COLO829 (cell line): ENCODE results near the gene UBR3.
"Not testable (repeated sequence)": the region's sequence is repeated elsewhere in the genome, so short reads cannot be mapped to it uniquely, and the experiment has no call there.

Experiments used
- DNase-seq: peaks from one replicate; pipeline ENCODE4 v3.0.0; 2012; ENCODE audit warnings: low spot score

UBR3 gene

DNA sequence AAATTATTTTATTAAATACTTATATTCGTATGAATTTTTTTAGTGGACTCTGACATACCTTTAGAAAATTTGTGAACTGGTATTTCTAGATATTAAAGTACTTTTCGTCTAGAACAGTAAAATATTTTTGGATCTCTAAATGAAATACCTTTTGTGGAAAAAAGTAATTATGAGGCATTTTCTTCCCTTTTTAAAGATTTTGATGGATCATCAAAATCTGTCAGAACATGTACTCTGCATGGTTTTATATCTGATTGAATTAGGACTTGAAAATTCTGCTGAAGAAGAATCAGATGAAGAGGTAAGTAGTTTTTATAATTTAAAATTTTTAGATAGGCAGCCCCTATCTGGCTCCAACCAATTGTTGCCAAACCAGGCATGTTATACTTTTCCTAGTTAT lies 118.8 kb downstream of the UBR3 start:
- DNase-seq: no peak

- DNase-seq: no peak
Measured at GRCh38 chr2:169946546-169946945, 119.3 kb downstream of the UBR3 start.

GRCh38 chr2:169955940-169956339 lies 128.7 kb downstream of the UBR3 start:
- DNase-seq: no peak

- not testable (repeated sequence) for DNase-seq
Measured at GRCh38 chr2:169957219-169957618, 130.0 kb downstream of the UBR3 start.

- DNase-seq: no peak
Measured at GRCh38 chr2:169961911-169962310, 134.7 kb downstream of the UBR3 start.

GRCh38 chr2:169963786-169964185 lies 136.5 kb downstream of the UBR3 start:
- no peak for DNase-seq

- no peak for DNase-seq
Measured at GRCh38 chr2:169964740-169965139, 137.5 kb downstream of the UBR3 start.

GRCh38 chr2:169965495-169965894 lies 138.2 kb downstream of the UBR3 start:
- no peak for DNase-seq

DNA sequence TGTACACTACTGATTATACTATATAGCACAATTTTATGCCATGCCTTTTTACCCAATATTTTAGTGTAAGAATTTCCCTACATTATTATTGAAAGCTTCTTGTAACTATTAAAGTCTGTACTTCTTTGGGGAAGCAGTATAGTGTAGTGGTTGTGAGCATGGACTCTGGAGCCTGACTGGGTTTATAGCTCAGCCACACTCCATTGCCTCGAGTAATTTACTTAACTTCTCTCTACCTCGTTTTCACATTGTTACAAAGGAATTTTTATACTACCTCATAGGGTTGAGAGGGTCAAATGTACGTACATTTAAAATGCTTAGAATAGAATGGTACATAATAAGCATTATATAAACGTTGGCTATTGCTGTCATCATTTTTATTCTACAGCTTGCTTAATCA lies 139.2 kb downstream of the UBR3 start:
- no peak for DNase-seq

GRCh38 chr2:169968743-169969142 lies 141.5 kb downstream of the UBR3 start:
- no peak for DNase-seq

DNA sequence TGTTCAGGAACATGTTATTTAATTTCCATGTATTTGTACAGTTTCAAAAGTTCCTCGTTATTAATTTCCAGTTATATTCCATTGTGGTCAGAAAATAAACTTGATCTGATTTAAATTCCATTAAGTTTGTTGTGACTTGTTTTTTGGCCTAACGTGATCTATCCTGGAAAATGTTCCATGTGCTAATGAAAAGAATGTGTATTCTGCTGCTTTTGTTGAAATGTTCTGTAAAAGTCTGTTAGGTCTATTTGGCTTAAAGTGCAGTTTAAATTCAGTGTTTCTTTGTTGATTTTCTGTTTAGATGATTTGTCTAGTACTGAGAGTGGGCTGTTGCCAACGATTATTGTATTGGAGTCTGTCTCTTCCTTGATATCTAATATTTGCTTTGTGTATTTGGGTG lies 148.0 kb downstream of the UBR3 start:
- no peak for DNase-seq

GRCh38 chr2:169976335-169976851 lies 149.1 kb downstream of the UBR3 start:
- no peak for DNase-seq

DNA sequence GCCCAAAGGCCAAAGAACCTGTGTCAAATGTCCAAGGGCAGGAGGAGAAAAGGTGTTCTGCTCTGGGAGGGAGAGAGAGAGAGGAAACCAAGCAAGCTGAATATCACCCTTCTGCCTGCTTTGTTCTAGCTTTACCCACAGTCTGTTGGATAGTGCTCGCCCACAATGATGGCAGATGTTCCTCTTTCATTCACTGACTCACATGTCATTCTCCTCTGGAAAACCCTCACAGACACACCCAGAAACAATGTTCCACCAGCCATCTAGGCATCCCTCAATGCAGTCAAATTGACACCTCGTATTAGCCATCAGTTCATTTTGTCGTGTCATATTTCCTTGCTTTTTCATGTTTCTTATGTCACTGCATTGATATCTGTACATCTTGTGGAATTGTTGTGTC lies 150.3 kb downstream of the UBR3 start:
- DNase-seq: no peak

GRCh38 chr2:169978402-169979017 lies 151.3 kb downstream of the UBR3 start:
- DNase-seq: no peak

GRCh38 chr2:169979025-169979424 lies 151.8 kb downstream of the UBR3 start:
- no peak for DNase-seq

- no peak for DNase-seq
Measured at GRCh38 chr2:169980001-169980400, 152.7 kb downstream of the UBR3 start.

DNA sequence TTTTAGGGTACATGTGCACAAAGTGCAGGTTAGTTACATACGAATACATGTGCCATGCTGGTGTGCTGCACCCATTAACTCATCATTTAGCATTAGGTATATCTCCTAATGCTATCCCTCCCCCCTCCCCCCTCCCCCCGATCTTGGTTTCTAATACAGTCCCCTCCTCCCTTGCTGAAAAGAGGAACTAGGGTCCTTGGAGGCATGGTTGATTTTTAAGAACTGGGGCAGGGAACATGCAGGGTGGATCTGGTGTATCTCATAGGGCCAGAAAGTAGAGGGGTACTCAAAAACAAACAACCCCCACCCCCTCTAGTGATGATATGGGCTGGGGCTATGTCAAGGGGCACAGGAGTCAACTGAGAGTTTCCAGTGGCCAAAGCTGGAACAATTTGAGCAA lies 153.4 kb downstream of the UBR3 start:
- no peak for DNase-seq

- DNase-seq: no peak
Measured at GRCh38 chr2:169982929-169983328, 155.7 kb downstream of the UBR3 start.

GRCh38 chr2:169983506-169983905 lies 156.3 kb downstream of the UBR3 start:
- DNase-seq: no peak

- DNase-seq: no peak
Measured at GRCh38 chr2:169984145-169984544, 156.9 kb downstream of the UBR3 start.

- DNase-seq: no peak
Measured at GRCh38 chr2:169994752-169995151, 167.5 kb downstream of the UBR3 start.

DNA sequence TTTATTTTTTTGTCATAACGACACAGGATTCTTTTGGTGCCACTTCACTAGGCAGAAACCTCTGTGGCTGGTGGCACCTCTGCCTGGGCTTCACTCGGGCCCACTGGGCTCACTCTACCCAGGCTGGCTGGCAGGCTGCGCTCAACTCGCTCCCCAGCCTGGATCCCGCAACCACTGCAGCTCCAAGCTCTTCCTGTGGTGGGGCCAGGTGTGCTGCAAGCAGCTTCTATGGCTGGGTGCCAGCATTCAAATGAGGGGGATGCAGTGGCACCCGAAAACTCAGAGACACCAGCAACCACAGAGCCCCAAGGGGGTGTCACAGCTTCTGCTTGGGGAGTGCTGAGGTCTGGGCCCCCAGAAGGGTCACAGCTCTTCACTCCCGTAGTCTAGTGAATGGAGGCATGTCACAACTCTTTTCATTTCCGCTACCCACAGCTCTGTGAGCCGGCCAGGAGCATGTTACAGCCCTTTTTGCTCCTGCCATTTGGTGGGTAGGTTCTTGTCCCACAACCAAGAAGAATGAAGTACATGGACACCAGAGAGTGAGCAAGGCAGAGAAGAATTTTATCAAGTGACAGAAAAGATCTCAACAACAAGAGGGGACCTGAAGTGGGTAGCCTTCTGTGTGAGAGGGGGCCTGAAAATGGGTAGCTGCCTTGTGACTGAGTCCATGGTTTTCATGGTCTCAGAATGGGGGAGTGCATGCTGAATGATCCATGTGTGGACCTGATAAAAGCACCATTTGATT lies 170.1 kb downstream of the UBR3 start:
- no peak for DNase-seq

- DNase-seq: no peak
Measured at GRCh38 chr2:169999054-169999453, 171.8 kb downstream of the UBR3 start.

DNA sequence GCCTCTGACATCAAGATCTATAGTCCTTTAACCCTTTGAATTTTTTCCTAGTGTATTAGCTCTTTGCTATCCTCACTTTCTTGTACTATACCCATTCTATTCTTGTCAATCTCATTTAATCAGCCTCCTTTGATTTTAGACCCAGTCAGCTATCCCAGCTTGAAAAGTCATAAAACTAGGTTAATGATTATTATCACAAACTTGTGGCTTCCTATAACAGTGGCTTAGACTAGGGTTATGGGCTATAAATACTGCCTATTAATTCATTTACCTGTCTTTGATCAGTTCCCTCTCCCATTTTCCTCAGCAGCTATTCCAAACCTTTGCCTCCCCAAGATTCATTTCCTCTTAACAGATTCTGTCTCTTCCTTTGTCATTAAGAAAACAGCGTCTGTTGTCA lies 174.8 kb downstream of the UBR3 start:
- DNase-seq: no peak
